ENCODE data around the gene ELFN2.

ELFN2 gene

GRCh38 chr22:37426706-37427134 lies 559 bp downstream of the ELFN2 start:
- DNase-seq = no peak

GRCh38 chr22:37425800-37426705 lies 1.2 kb downstream of the ELFN2 start:
- no peak for DNase-seq

GRCh38 chr22:37425369-37425768 lies 1.9 kb downstream of the ELFN2 start:
- DNase-seq = no peak

GRCh38 chr22:37423283-37423682 lies 4.0 kb downstream of the ELFN2 start:
- DNase-seq = no peak

- DNase-seq = no peak
Measured at GRCh38 chr22:37421468-37421877, 5.8 kb downstream of the ELFN2 start.

GRCh38 chr22:37420686-37421467 lies 6.4 kb downstream of the ELFN2 start:
- DNase-seq = no peak

- DNase-seq = no peak
Measured at GRCh38 chr22:37419969-37420685, 7.2 kb downstream of the ELFN2 start.

GRCh38 chr22:37419370-37419968 lies 7.8 kb downstream of the ELFN2 start:
- no peak for DNase-seq

- no peak for DNase-seq
Measured at GRCh38 chr22:37418627-37419369, 8.5 kb downstream of the ELFN2 start.

- DNase-seq = no peak
Measured at GRCh38 chr22:37417677-37418348, 9.5 kb downstream of the ELFN2 start.

GRCh38 chr22:37417264-37417663 lies 10.0 kb downstream of the ELFN2 start:
- DNase-seq = no peak

- DNase-seq = no peak
Measured at GRCh38 chr22:37416827-37417226, 10.5 kb downstream of the ELFN2 start.

GRCh38 chr22:37416389-37416788 lies 10.9 kb downstream of the ELFN2 start:
- DNase-seq = no peak

GRCh38 chr22:37415210-37415609 lies 12.1 kb downstream of the ELFN2 start:
- DNase-seq = no peak

- no peak for DNase-seq
Measured at GRCh38 chr22:37414288-37414687, 13.0 kb downstream of the ELFN2 start.

- no peak for DNase-seq
Measured at GRCh38 chr22:37413546-37413945, 13.7 kb downstream of the ELFN2 start.

GRCh38 chr22:37412495-37413250 lies 14.6 kb downstream of the ELFN2 start:
- no peak for DNase-seq

- no peak for DNase-seq
Measured at GRCh38 chr22:37411655-37412054, 15.6 kb downstream of the ELFN2 start.

- no peak for DNase-seq
Measured at GRCh38 chr22:37410174-37411055, 16.9 kb downstream of the ELFN2 start.
